NCI-H446 (cell line): Measurements from ENCODE around the gene MIER2.
"Not testable (repeated sequence)": the region's sequence is repeated elsewhere in the genome, so short reads cannot be mapped to it uniquely, and the experiment has no call there.

Experiments used
- DNase-seq, 2 experiments: peaks; one replicate each; lab custom pipeline; 2025; lab: John Stamatoyannopoulos, UW

Gene MIER2

DNA sequence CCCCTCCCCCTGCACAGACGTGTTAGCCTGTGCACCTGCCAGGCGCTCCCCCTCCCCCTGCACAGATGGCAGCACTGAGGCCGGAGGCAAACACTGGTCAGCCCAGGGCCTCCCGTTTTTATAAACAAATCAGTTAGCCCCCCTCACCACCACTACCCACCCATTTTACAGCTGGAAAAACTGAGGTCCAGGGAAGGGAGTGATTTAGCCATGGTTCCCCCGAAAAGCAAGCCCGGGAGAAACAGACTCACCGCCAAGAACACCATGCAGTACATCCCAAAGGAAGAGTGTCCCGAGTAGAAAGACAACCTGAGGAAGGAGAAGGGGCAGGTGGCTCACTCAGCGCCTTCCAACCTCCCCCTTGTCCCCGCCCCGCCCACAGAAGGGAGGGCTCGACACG, 62.1 kb downstream of the MIER2 start:
- no peak for DNase-seq

DNA sequence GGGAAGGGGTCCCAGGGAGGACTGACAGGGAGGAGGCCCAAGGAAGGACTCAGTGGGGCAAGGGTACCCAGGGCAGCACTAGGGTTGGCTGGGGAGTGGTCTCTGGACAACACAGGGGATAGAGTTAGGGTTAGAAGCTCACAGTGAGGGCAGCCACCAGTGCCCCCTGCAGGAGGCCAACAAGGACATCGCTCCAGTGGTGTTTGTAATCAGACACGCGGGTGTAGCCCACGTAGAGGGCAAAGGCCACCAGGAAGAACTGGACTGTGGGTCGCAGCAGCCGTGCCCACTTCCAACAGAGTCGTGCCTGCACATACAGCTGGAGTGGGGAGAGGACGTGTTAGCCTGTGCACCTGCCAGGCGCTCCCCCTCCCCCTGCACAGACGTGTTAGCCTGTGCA, 62.6 kb downstream of the MIER2 start:
- DNase-seq: no peak

DNA sequence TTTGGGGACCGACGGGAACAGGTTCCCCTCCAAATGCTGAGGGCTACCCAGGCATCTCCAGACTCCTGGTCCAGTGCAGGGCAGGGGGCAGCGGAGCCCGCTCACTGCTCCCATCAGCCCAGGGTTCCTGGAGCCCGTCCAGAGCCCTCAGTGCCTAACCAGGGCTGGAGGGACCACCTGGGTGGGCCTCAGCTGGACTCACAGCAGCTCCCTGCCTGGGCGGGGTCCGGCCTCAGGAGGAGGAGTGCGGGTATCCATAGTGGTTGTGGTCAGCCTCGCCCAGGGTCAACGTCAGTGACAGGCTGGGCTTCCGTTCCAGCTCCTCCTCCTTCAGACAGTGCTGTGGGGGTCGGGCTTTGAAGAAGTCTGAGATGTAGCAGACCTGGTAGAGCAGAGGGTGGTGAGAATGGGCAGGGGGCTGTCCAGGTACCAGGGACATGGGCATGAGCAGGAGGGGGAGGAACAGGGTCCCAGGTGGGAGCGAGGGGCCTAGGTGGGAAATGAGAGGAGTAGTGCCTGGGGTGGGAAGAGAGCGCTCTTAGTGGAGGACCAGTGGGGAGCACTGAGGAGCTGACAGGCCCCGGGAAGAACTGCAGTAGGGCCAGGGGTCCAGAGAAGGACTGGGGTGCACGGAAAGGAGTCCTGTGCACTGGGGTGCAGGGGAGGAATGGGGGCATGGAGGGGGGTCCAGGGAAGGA, 63.3 kb downstream of the MIER2 start:
- DNase-seq: no peak

DNA sequence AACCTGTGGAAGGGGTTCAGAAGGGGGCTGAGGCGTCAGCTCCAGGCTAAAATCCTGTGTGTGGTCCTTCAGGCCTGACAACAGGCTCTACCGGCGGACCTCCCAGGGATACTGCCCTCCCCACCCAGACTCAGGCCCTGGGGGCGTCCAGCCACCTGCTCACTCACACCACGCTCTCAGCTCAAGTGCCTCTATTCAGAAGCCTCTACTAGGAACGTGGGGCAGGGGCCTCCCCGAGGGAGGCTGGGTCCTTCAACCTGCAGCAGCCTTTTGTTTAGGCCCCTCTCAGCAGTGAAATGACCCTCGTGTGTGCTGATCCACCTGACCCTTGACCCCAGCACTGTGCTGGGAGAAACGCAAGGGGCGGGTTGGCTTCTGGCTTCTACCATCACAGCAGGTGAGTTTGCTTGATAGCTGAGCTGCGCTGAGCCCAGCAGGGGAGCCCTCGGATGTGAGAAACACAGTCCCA, 64.0 kb downstream of the MIER2 start:
- DNase-seq: no peak

DNA sequence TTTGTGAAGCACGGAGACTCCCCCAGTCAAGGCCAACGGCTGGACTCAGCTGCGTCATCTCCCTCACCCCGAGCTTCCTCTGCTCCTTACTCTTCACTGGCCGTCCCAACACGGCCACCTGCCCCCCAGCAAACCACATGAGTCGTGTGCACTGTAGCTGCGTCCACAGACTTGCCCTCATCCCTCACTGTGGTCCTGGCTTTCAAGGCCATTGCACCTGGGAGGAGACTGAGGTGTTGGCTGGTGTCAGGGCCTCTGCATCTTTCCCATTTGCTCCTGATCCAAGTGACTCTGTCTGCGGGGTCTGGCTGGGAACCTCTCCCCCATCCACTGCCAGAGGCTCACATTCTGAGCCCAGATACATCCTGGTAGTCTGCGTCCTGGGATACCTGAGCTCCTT, 64.9 kb downstream of the MIER2 start:
- DNase-seq: no peak

DNA sequence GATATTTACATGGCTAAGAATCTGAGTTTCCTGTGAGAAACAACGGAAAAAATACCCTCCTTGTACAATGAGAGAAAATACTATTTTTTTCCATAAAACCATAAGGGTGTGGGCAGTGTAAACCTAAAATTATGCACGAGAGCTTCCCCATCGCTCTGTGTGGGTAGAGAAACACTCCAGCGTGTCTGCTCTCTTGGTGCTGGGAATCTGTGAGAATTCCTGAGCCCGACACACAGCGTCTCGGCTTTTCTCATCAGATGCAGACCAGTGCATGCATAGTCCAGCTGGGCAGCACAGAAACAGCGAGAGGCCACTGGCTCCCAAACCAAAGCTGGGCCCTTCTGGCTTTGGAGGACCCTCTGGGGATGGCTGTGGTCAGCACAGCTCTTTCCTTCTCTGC, 65.4 kb downstream of the MIER2 start:
- DNase-seq: no peak

DNA sequence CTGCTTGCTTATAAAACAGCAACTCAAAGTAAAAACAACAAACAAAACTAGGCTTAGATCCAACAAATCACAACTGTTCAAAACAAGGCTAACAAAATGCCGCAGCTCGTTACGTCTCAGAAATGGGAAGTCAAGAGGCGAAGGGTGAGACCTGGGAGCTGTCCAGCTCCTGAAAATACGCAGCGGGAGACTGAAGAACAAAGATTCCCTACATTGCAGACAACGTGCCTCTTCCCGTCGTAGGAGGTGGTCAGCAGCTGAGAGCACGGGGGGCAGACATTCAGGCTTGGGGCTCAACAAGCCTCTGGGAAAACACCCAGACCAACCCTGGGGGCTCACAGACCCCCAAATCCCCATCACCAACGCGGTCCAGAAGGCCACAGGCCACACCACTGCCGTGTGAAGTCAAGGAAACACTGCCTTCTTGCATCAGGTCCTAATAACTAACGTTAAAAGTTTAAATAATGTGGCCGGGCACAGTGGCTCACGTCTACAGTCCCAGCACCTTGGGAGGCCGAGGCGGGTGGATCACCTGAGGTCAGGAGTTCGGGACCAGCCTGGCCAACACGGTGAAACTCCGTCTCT, 66.9 kb downstream of the MIER2 start:
- no peak for DNase-seq

DNA sequence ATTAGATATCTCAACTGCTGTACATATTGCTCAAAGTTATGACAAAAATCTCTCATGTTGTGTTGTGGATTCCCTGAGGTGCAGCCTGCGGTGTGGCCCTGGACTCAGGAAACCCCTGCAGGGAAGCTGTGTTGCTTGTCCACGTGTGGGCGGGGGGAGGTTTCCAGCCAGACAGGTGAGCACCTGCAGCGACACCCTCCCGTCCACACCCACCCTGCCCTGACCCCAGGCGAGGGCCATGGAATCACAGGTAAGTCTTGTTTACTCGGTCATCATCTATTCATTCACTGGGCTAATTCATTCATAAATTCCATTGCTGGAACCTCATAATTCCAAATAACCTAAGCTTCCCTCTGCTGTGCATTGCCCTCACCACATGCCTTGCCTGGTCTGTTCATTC, 67.5 kb downstream of the MIER2 start:
- DNase-seq: no peak

DNA sequence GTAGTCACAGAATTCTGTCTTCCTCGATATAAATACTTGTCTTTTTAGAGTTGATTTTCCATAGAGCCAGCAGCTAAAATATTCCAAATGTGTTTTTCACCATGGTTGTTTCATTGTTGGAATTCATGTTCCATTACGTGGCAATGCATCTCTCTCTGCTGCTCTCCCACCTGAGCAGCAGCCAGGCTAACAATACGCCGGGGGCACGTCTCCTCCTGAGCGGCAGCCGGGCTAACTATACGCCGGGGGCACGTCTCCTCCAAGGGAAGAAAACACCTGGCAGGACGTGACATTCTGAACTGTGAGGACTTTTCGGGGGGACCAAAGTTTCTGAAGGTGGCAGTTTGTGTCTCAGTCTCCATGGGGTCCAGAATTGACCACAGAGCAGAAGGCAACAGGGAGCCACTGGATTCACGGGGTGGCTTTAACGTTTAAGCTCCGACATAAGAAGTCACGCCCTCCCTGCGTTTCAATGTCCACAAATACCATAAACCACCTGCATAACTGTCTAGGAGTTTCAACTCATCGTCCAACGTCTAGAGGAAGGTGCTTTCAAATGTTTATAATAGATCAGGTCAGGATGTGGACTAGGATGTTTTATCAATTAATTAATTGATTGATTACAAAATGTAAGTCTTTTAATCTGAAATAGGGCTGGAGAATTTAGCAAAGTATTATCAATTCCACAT, 68.5 kb downstream of the MIER2 start:
- no peak for DNase-seq

DNA sequence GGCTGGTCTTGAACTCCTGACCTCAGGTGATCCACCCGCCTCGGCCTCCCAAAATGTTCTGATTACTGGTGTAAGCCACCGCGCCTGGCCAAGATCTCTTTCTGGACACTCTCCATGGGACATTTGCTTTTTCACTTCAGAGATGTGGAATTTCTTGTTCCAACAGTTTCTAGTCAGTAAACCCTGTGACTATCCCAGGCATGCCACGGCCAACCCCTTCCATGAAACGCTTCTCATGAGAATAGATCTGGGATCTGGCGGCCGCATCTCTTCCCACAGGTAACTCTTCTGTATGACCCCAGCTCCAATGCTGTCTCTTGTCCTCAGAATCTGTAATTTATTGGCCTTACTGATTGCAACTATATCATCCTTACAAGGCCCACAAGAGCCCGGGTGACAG, 69.6 kb downstream of the MIER2 start:
- DNase-seq: no peak

DNA sequence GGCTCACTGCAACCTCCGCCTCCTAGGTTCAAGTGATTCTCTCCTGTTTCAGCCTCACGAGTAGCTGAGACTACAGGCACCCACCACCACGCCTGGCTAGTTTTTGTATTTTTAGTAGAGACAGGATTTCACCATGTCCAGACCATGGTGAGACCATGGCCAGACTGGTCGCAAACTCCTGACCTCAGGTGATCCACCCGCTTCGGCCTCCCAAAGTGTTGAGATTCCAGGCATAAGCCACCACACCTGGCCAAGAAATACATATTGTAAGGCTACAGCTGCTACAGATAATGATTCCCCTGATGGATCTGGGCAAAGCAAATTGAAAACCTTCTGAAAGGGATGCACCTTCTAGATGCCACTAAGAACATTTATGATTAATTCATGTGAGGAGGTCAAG, 71.2 kb downstream of the MIER2 start:
- no peak for DNase-seq

DNA sequence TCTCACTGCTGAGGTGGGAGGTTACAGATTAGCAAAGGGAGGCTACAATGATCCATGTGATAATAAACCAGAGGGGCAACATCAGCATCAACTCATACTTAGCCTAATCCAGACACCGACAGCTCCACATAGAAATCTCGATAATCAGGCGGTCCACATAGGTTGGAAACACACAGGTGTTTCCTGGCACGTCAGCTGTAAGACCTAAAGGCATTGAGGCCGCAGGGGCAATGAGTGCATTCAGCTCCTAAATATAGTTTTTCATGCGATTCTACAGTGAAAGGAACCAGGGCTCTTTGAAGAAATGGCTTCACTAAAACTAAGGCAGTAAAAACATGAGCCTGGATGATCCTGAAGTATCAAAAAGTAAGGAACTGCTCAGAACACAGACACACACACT, 72.7 kb downstream of the MIER2 start:
- DNase-seq: no peak

DNA sequence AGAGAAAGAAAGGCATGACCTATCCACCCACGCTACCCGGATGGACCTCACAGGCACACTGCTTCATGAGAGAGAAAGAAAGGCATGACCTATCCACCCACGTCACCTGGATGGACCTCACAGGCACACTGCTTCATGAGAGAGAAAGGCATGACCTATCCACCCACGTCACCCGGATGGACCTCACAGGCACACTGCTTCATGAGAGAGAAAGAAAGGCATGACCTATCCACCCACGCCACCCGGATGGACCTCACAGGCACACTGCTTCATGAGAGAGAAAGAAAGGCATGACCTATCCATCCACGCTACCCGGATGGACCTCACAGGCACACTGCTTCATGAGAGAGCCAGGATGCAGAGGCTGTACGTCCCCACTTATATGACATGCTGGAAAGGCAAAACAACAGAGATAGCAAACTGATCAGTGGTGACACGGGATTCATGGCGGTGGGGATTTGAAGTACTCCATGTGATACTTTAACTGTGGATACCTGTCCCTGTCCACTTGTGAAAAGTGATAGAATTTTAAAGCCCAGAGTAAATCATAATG, 73.8 kb downstream of the MIER2 start:
- not testable (repeated sequence) for DNase-seq

DNA sequence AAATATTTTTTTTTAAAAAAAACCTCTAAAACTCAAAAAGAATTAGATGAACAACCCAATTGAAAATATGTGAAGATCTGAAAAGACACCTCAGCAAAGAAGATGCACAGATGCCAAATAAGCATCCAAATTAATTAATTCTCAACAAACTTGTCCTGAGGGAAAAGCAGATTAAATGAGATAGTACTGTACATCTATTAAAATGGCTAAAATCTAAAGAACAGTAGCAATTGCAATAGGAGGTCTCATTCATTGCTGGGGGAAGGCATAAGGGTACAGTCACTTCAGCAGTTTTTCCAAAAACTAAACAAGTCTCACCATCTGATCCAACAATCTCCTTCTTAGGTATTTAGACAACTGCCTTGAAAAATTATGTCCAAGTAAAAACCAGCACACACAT, 75.4 kb downstream of the MIER2 start:
- no peak for DNase-seq

DNA sequence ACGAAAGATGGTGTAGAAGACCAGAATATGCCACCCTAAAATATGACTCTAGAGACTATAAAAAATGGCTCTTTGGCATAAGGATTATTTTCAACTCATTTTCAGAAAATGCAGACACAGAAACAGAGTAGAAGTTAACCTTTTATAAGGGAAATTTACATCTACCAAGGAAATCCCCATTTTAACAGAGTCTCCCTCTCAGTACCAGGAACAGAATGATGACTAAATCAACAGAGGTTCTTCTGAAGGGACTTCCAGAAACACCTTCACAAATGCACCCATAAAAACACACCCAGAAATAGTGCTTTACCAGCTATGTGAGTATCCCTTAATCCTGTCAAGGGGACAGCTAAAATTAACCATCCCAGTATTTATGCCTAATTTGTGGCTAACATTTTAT, 82.5 kb downstream of the MIER2 start:
- DNase-seq: no peak

DNA sequence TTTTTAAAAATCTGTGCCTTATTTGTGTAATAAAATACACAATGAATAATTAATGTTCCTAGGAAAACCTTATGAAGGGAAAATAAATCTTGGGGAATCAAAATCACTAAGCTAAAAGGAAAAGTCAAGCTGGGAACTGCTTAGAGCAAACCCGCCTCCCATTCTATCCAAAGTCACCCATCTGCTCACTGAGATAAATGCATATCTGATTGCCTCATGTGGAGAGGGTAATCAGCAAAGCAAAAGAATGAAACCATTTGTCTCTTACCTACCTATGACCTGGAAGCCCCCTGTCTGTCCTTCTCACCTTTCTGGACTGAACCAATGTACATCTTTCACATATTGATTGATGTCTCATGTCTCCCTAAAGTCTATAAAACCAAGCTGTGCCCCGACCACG, 87.8 kb downstream of the MIER2 start:
- not testable (repeated sequence) for DNase-seq
